ENCODE measurements around the gene TNK2.

TNK2 gene

DNA sequence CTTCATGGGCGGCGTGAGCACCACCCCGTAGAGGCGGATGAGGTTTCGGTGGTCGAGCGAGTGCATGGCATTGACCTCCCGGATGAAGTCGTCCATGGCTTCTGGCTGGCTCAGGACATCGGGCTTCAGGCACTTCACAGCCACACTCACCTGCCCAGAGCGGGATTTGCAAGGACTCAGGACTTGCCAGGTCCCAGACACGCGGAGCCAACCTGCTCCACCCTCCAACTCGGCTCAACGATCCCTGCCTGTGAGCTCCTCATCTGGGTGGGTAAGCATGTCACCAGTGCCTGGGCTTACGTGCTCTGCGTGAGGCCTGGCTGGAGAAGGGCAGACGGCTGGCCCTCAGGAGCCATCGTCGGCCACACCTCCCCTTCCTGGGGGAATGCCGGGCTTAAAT lies 25.2 kb downstream of the TNK2 start:
- Histone ChIP-seq H3K23ac (ENCODE audit: low read length in 2 of 2) (no peak overlapping the region), H4K91ac (ENCODE audit: low read length) (no peak overlapping the region), H3K27me3 (ENCODE audit: control insufficient read depth in 1 of 2, insufficient read depth in 1 of 2, low read length in 2 of 2) (no peaks in the 10 kb centered on the region), H3K36me3 (ENCODE audit: control insufficient read depth in 1 of 2, insufficient read depth in 2 of 2, low read depth in 1 of 2, low read length in 2 of 2) (peaks cover 34 to 76% of the 10 kb centered on the region in 2 experiments), H2AK5ac (ENCODE audit: low read length, severe bottlenecking) (no peak overlapping the region), H3K18ac (ENCODE audit: low read depth in 1 of 2, low read length in 2 of 2) (no peak overlapping the region), H2AFZ (ENCODE audit: low read depth, low read length) (no peak overlapping the region), H2BK5ac (ENCODE audit: low read depth, low read length, poor library complexity, severe bottlenecking) (no peak overlapping the region), H3K79me1 (replicated peaks; ENCODE audit: low read length, poor library complexity, severe bottlenecking) (peaks cover 22% of the 10 kb centered on the region), H3K14ac (ENCODE audit: low read length in 2 of 2) (no peak overlapping the region), H2BK120ac (ENCODE audit: low read depth, low read length) (no peak overlapping the region), H3K4ac (ENCODE audit: low read depth in 1 of 2, low read length in 2 of 2) (no peak overlapping the region), H3K9me3 (ENCODE audit: control insufficient read depth, low read length) (no peaks in the 10 kb centered on the region), H3K9ac (ENCODE audit: low read length) (no peak overlapping the region), H2BK12ac (ENCODE audit: low read length in 2 of 2) (no peak overlapping the region), H4K8ac (ENCODE audit: low read length) (no peak overlapping the region), H2BK15ac (ENCODE audit: low read depth, poor library complexity, severe bottlenecking) (no peak overlapping the region), H3K4me3 (ENCODE audit: insufficient read depth in 1 of 2, low read depth in 1 of 2, low read length in 2 of 2) (no peak overlapping the region), H3K27ac (ENCODE audit: low read length, poor library complexity, severe bottlenecking) (no peak overlapping the region), H3K4me1 (ENCODE audit: control insufficient read depth, insufficient read depth, low read depth, low read length) (peaks cover 10% of the 10 kb centered on the region), H3K4me2 (ENCODE audit: low read length, poor library complexity, severe bottlenecking) (no peak overlapping the region)
- no peak for DNase-seq
- WGBS: 98% methylated on average over 21 of the region's 21 CpGs

DNA sequence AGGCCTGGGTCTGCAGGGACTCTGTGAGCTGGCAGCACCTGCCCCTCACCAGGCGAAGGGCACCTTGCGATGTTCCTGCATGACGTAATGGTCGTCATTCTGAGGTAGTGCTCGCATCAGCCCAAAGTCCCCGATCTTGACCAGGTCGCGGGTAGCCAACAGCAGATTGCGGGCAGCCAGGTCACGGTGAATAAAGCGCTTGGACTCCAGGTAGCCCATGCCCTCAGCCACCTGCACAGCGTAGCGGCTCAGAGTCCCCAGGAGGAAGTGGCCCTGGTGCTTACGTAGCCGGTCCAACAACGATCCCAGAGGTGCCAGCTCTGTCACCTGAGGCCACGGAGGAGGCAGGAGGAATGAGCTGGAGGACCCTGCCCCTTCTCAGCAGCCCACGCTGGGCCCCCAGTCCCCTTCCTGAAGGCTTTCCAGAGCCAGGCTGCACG lies 26.3 kb downstream of the TNK2 start:
- no peak overlapping the region for H4K91ac ChIP-seq (ENCODE audit: low read length)
- no peak overlapping the region for H3K4ac ChIP-seq (ENCODE audit: low read depth in 1 of 2, low read length in 2 of 2)
- DNase-seq: no peak
- H3K18ac ChIP-seq (ENCODE audit: low read depth in 1 of 2, low read length in 2 of 2): no peak overlapping the region
- no peak overlapping the region for H2AFZ ChIP-seq (ENCODE audit: low read depth, low read length)
- peaks cover 17% of the 10 kb centered on the region for H3K79me1 ChIP-seq (replicated peaks; ENCODE audit: low read length, poor library complexity, severe bottlenecking)
- H2BK12ac ChIP-seq (ENCODE audit: low read length in 2 of 2): no peak overlapping the region
- no peak overlapping the region for H3K4me2 ChIP-seq (ENCODE audit: low read length, poor library complexity, severe bottlenecking)
- H3K4me1 ChIP-seq (ENCODE audit: control insufficient read depth, insufficient read depth, low read depth, low read length): peaks cover 7% of the 10 kb centered on the region
- peaks cover 40 to 81% of the 10 kb centered on the region in 2 experiments for H3K36me3 ChIP-seq (ENCODE audit: control insufficient read depth in 1 of 2, insufficient read depth in 2 of 2, low read depth in 1 of 2, low read length in 2 of 2)
- no peak overlapping the region for H3K4me3 ChIP-seq (ENCODE audit: insufficient read depth in 1 of 2, low read depth in 1 of 2, low read length in 2 of 2)
- no peak overlapping the region for H2BK120ac ChIP-seq (ENCODE audit: low read depth, low read length)
- H2BK5ac ChIP-seq (ENCODE audit: low read depth, low read length, poor library complexity, severe bottlenecking): no peak overlapping the region
- no peak overlapping the region for H3K14ac ChIP-seq (ENCODE audit: low read length in 2 of 2)
- 97% methylated on average over 19 of the region's 19 CpGs for WGBS
- H3K23ac ChIP-seq (ENCODE audit: low read length in 2 of 2): no peak overlapping the region
- no peak overlapping the region for H3K27ac ChIP-seq (ENCODE audit: low read length, poor library complexity, severe bottlenecking)
- H3K9ac ChIP-seq (ENCODE audit: low read length): no peak overlapping the region
- H2BK15ac ChIP-seq (ENCODE audit: low read depth, poor library complexity, severe bottlenecking): no peak overlapping the region
- H3K9me3 ChIP-seq (ENCODE audit: control insufficient read depth, low read length): no peaks in the 10 kb centered on the region
- no peak overlapping the region for H2AK5ac ChIP-seq (ENCODE audit: low read length, severe bottlenecking)
- H3K27me3 ChIP-seq (ENCODE audit: control insufficient read depth in 1 of 2, insufficient read depth in 1 of 2, low read length in 2 of 2): no peaks in the 10 kb centered on the region
- H4K8ac ChIP-seq (ENCODE audit: low read length): no peak overlapping the region

DNA sequence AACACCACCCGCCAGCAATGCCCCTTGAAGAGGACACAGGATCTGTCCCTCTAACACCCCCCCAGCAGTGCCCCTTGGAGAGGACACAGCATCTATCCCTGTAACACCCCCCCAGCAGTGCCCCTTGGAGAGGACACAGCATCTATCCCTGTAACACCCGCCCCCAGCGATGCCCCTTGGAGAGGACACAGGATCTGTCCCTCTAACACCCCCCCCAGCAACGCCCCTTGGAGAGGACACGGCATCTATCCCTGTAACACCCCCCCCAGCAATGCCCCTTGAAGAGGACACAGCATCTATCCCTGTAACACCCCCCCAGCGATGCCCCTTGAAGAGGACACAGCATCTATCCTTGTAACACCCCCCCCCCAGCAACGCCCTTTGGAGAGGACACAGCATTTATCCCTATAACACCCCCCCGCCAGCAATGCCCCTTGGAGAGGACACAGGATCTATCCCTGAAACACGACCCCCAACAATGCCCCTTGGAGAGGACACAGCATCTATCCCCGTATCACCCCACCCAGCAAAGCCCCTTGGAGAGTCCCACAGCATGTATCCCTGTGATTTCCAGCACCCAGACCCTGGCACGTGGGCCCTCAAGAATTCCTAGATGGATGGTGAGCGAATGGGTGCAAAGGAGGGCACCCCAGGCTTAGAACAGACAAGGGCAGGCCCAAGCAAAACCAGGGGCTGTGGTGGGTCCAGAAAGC lies 26.9 kb downstream of the TNK2 start:
- no peak overlapping the region for H3K23ac ChIP-seq (ENCODE audit: low read length in 2 of 2)
- H3K4ac ChIP-seq (ENCODE audit: low read depth in 1 of 2, low read length in 2 of 2): no peak overlapping the region
- H2BK12ac ChIP-seq (ENCODE audit: low read length in 2 of 2): no peak overlapping the region
- H3K4me2 ChIP-seq (ENCODE audit: low read length, poor library complexity, severe bottlenecking): no peak overlapping the region
- no peak overlapping the region for H4K8ac ChIP-seq (ENCODE audit: low read length)
- no peak overlapping the region for H2BK5ac ChIP-seq (ENCODE audit: low read depth, low read length, poor library complexity, severe bottlenecking)
- no peak overlapping the region for H2BK120ac ChIP-seq (ENCODE audit: low read depth, low read length)
- H2BK15ac ChIP-seq (ENCODE audit: low read depth, poor library complexity, severe bottlenecking): no peak overlapping the region
- DNase-seq: no peak
- H3K79me1 ChIP-seq (replicated peaks; ENCODE audit: low read length, poor library complexity, severe bottlenecking): peaks cover 11% of the 10 kb centered on the region
- H3K9me3 ChIP-seq (ENCODE audit: control insufficient read depth, low read length): no peaks in the 10 kb centered on the region
- no peak overlapping the region for H3K4me3 ChIP-seq (ENCODE audit: insufficient read depth in 1 of 2, low read depth in 1 of 2, low read length in 2 of 2)
- H3K9ac ChIP-seq (ENCODE audit: low read length): no peak overlapping the region
- H3K27ac ChIP-seq (ENCODE audit: low read length, poor library complexity, severe bottlenecking): no peak overlapping the region
- 90% methylated on average over 9 of the region's 12 CpGs for WGBS
- H3K4me1 ChIP-seq (ENCODE audit: control insufficient read depth, insufficient read depth, low read depth, low read length): peaks cover 7% of the 10 kb centered on the region
- H3K27me3 ChIP-seq (ENCODE audit: control insufficient read depth in 1 of 2, insufficient read depth in 1 of 2, low read length in 2 of 2): no peaks in the 10 kb centered on the region
- H3K36me3 ChIP-seq (ENCODE audit: control insufficient read depth in 1 of 2, insufficient read depth in 2 of 2, low read depth in 1 of 2, low read length in 2 of 2): peaks cover 41 to 81% of the 10 kb centered on the region in 2 experiments
- no peak overlapping the region for H3K14ac ChIP-seq (ENCODE audit: low read length in 2 of 2)
- H3K18ac ChIP-seq (ENCODE audit: low read depth in 1 of 2, low read length in 2 of 2): no peak overlapping the region
- H4K91ac ChIP-seq (ENCODE audit: low read length): no peak overlapping the region
- no peak overlapping the region for H2AFZ ChIP-seq (ENCODE audit: low read depth, low read length)
- no peak overlapping the region for H2AK5ac ChIP-seq (ENCODE audit: low read length, severe bottlenecking)

DNA sequence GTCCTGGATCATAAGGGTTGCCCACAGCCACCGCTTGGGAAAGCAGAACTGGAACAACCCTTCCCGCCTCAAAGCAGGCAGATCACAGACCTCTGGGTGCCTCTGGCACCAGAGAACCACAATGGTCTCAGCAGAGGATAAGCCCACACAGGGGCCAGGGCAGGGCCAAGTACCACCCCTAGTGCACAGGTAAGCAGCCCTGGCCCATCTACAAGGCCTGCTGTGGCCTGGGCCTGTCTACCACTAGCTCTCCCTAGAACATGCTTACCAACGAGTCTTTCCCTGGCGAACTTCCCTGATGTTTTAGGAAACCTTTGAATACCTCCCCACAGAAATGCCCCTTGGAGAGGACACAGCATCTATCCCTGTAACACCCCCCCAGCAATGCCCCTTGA lies 28.3 kb downstream of the TNK2 start:
- WGBS: 95% methylated on average over 4 of the region's 4 CpGs
- H3K4ac ChIP-seq (ENCODE audit: low read depth in 1 of 2, low read length in 2 of 2): no peak overlapping the region

More for the DNA sequence above, 28.3 kb downstream of the TNK2 start:
- H3K27ac ChIP-seq (ENCODE audit: low read length, poor library complexity, severe bottlenecking): no peak overlapping the region
- no peak overlapping the region for H2AFZ ChIP-seq (ENCODE audit: low read depth, low read length)
- H2BK12ac ChIP-seq (ENCODE audit: low read length in 2 of 2): no peak overlapping the region
- peaks cover 41 to 84% of the 10 kb centered on the region in 2 experiments for H3K36me3 ChIP-seq (ENCODE audit: control insufficient read depth in 1 of 2, insufficient read depth in 2 of 2, low read depth in 1 of 2, low read length in 2 of 2)
- no peaks in the 10 kb centered on the region for H3K27me3 ChIP-seq (ENCODE audit: control insufficient read depth in 1 of 2, insufficient read depth in 1 of 2, low read length in 2 of 2)
- no peak overlapping the region for H2BK15ac ChIP-seq (ENCODE audit: low read depth, poor library complexity, severe bottlenecking)
- H3K4me2 ChIP-seq (ENCODE audit: low read length, poor library complexity, severe bottlenecking): no peak overlapping the region
- H3K14ac ChIP-seq (ENCODE audit: low read length in 2 of 2): no peak overlapping the region
- no peaks in the 10 kb centered on the region for H3K9me3 ChIP-seq (ENCODE audit: control insufficient read depth, low read length)
- no peak overlapping the region for H2BK120ac ChIP-seq (ENCODE audit: low read depth, low read length)
- peaks cover under 1% of the 10 kb centered on the region for H3K4me1 ChIP-seq (ENCODE audit: control insufficient read depth, insufficient read depth, low read depth, low read length)
- no peak overlapping the region for H2AK5ac ChIP-seq (ENCODE audit: low read length, severe bottlenecking)
- H4K8ac ChIP-seq (ENCODE audit: low read length): no peak overlapping the region
- no peak overlapping the region for H2BK5ac ChIP-seq (ENCODE audit: low read depth, low read length, poor library complexity, severe bottlenecking)
- no peak overlapping the region for H3K4me3 ChIP-seq (ENCODE audit: insufficient read depth in 1 of 2, low read depth in 1 of 2, low read length in 2 of 2)
- no peak for DNase-seq
- no peak overlapping the region for H4K91ac ChIP-seq (ENCODE audit: low read length)
- H3K79me1 ChIP-seq (replicated peaks; ENCODE audit: low read length, poor library complexity, severe bottlenecking): peaks cover 2% of the 10 kb centered on the region
- no peak overlapping the region for H3K23ac ChIP-seq (ENCODE audit: low read length in 2 of 2)
- H3K18ac ChIP-seq (ENCODE audit: low read depth in 1 of 2, low read length in 2 of 2): no peak overlapping the region
- no peak overlapping the region for H3K9ac ChIP-seq (ENCODE audit: low read length)
